OCI-LY7 (cell line): ENCODE data around the gene CDC14B. TPM values are rescaled to one million over a fixed set of nuclear protein-coding genes. Genes with fewer than 3 reads are reported as not detected.

ENCODE experiments used
- BruUV-seq: library from RNA; stranded (reverse); fragments of 400-500 nt; replicated peaks from 2 replicates; lab custom pipeline; 2021; lab: Mats Ljungman, UMichigan
- CTCF ChIA-PET: fragments of 300-600 bp; sonication (Branson Sonifier 250); formaldehyde crosslinking; loops from one replicate; lab custom pipeline; 2022; ENCODE audit warnings: antibody characterized with exemption; ENCODE audit not compliant: unreplicated experiment; lab: Charles Lee
- POLR2A ChIA-PET: fragments of 300-600 bp; sonication (Branson Sonifier 250); formaldehyde crosslinking; loops from one replicate; lab custom pipeline; 2022; ENCODE audit warnings: antibody characterized with exemption; lab: Charles Lee
- DNase-seq: peaks from one replicate; pipeline ENCODE4 v3.0.0-alpha.2; 2015; ENCODE audit warnings: low spot score
- H2AFZ ChIP-seq: fragments of 200-600 bp; sonication (generic), shearing (Covaris generic); 2 replicates; pipeline ENCODE4 v1.6.1; 2014; ENCODE audit warnings: mild to moderate bottlenecking, antibody characterized with exemption, low read length, moderate library complexity
- H3K27ac ChIP-seq: fragments of 200-600 bp; sonication (generic); 2 replicates; pipeline ENCODE4 v1.5.1; 2014; ENCODE audit warnings: mixed run types, low read depth, mild to moderate bottlenecking, moderate library complexity, low read length, inconsistent platforms; ENCODE audit not compliant: poor library complexity, severe bottlenecking
- H3K36me3 ChIP-seq: fragments of 200-600 bp; sonication (generic); 2 replicates; pipeline ENCODE4 v1.6.1; 2014; ENCODE audit warnings: mild to moderate bottlenecking, antibody characterized with exemption, low read length, moderate library complexity, mixed read lengths; ENCODE audit not compliant: insufficient read depth
- H3K4me1 ChIP-seq: fragments of 200-600 bp; sonication (generic); 2 replicates; pipeline ENCODE4 v1.5.1; 2014; ENCODE audit warnings: mild to moderate bottlenecking, low read length; ENCODE audit not compliant: insufficient read depth, poor library complexity, severe bottlenecking
- H3K4me2 ChIP-seq: fragments of 200-600 bp; sonication (generic); 2 replicates; pipeline ENCODE4 v1.6.1; 2014; ENCODE audit warnings: mild to moderate bottlenecking, low read length
- H3K4me3 ChIP-seq: fragments of 200-600 bp; sonication (generic); 2 replicates; pipeline ENCODE4 v1.5.1; 2014; ENCODE audit warnings: mild to moderate bottlenecking, low read depth, low read length; ENCODE audit not compliant: poor library complexity, severe bottlenecking
- H3K79me2 ChIP-seq: fragments of 200-600 bp; sonication (generic); 2 replicates; pipeline ENCODE4 v1.6.1; 2016; ENCODE audit warnings: low read depth, mild to moderate bottlenecking, low read length, moderate library complexity, mixed read lengths; ENCODE audit not compliant: insufficient read depth
- H3K9me2 ChIP-seq: fragments of 200-600 bp; sonication (generic); 2 replicates; pipeline ENCODE4 v1.6.1; 2016; ENCODE audit warnings: mild to moderate bottlenecking, low read length, mixed read lengths; ENCODE audit not compliant: insufficient read depth
- H3K9me3 ChIP-seq: fragments of 200-600 bp; sonication (generic); 2 replicates; pipeline ENCODE4 v1.6.1; 2014; ENCODE audit warnings: mild to moderate bottlenecking, mixed run types, low read length, mixed read lengths
- H4K20me1 ChIP-seq: fragments of 200-600 bp; sonication (generic); 2 replicates; pipeline ENCODE4 v1.6.1; 2014; ENCODE audit warnings: mild to moderate bottlenecking, antibody characterized with exemption, low read length, moderate library complexity, mixed read lengths; ENCODE audit not compliant: insufficient read depth
- CTCF ChIP-seq: fragments of 200-600 bp; sonication (generic); conservative IDR thresholded peaks from 2 replicates; pipeline ENCODE4 v1.5.1; 2014; ENCODE audit warnings: mild to moderate bottlenecking, antibody characterized with exemption, low read length, moderate library complexity, mixed read lengths
- EZH2phosphoT487 ChIP-seq: fragments of 200-600 bp; sonication (generic); IDR thresholded peaks from 2 replicates; pipeline ENCODE4 v1.6.1; 2018; ENCODE audit warnings: low read depth, borderline replicate concordance, mild to moderate bottlenecking, mixed run types, antibody characterized with exemption, low read length, moderate library complexity, mixed read lengths
- intact Hi-C: fragments of 100-400 bp; cut with micrococcal nuclease; formaldehyde crosslinking; loops from one replicate; pipeline ENCODE4 v1.10.0; 2022; ENCODE audit not compliant: unreplicated experiment
- total RNA-seq, 2 experiments: library from RNA; depleted of rRNA in 1 of 2; stranded (reverse); fragments of >200 nt in 1 of 2; shearing (Covaris generic) in 1 of 2; gene quantifications; 2 replicates each; pipeline ENCODE4 v1.2.3, GENCODE V29; 2014 to 2022

The CDC14B gene
- total RNA-seq, 2 experiments from 2014 or later, result 0.27 TPM; not detected in 1

GRCh38 chr9:96559339-96559943, 60.2 kb downstream of the CDC14B start:
- Histone ChIP-seq H3K4me2 (no peak overlapping the region), H3K9me2 (no peaks in the 10 kb centered on the region), H3K27ac (no peak overlapping the region), H4K20me1 (no peaks in the 10 kb centered on the region), H2AFZ (no peak overlapping the region), H3K4me1 (no peaks in the 10 kb centered on the region), H3K9me3 (no peaks in the 10 kb centered on the region), H3K4me3 (no peak overlapping the region), H3K79me2 (no peaks in the 10 kb centered on the region), H3K36me3 (no peaks in the 10 kb centered on the region)
- no peak for DNase-seq
- BruUV-seq, result no TSS peak
- ChIA-PET POLR2A (no interaction called here), CTCF (no interaction called here)
- intact Hi-C loops, result no loop called here
- TF ChIP-seq EZH2phosphoT487 (no peak), CTCF (no peak)

GRCh38 chr9:96557921-96558320, 61.7 kb downstream of the CDC14B start:
- Histone ChIP-seq H3K4me3 (no peak overlapping the region), H3K9me3 (no peaks in the 10 kb centered on the region), H3K4me1 (no peaks in the 10 kb centered on the region), H3K4me2 (no peak overlapping the region), H3K9me2 (no peaks in the 10 kb centered on the region), H3K27ac (no peak overlapping the region), H4K20me1 (no peaks in the 10 kb centered on the region), H2AFZ (no peak overlapping the region), H3K79me2 (no peaks in the 10 kb centered on the region), H3K36me3 (no peaks in the 10 kb centered on the region)
- BruUV-seq, result no TSS peak
- no peak for TF ChIP-seq EZH2phosphoT487
- TF ChIP-seq CTCF, result no peak
- CTCF ChIA-PET, result no interaction called here
- intact Hi-C loops, result no loop called here
- POLR2A ChIA-PET, result interaction anchor here (1.3 kb wide), 1 partner anchor 9 kb away, joined by 3 read pairs; no protein-coding TSS in a partner anchor
- no peak for DNase-seq

GRCh38 chr9:96556701-96557461, 62.8 kb downstream of the CDC14B start:
- intact Hi-C loops, result no loop called here
- no peaks in the 10 kb centered on the region for H3K4me1 ChIP-seq
- POLR2A ChIA-PET, result interaction anchor here (0.6 to 1.3 kb wide), 3 partner anchors 10 to 262 kb away, joined by 3 to 4 read pairs (median 3); no protein-coding TSS in a partner anchor
- BruUV-seq, result no TSS peak
- DNase-seq, result no peak
- H3K9me2 ChIP-seq, result no peaks in the 10 kb centered on the region
- H3K27ac ChIP-seq, result no peak overlapping the region
- H2AFZ ChIP-seq, result no peak overlapping the region
- no peak overlapping the region for H3K4me2 ChIP-seq
- CTCF ChIA-PET, result no interaction called here
- H3K9me3 ChIP-seq, result no peaks in the 10 kb centered on the region
- no peak overlapping the region for H3K4me3 ChIP-seq
- no peaks in the 10 kb centered on the region for H3K36me3 ChIP-seq
- H3K79me2 ChIP-seq, result no peaks in the 10 kb centered on the region
- TF ChIP-seq CTCF (no peak), EZH2phosphoT487 (no peak)
- H4K20me1 ChIP-seq, result no peaks in the 10 kb centered on the region
